GM23338 (cell line): Measurements from ENCODE around the gene CACNB4. TPM values are rescaled to one million over a fixed set of nuclear protein-coding genes. Genes with fewer than 3 reads are reported as not detected.

Source experiments
- ATAC-seq: fragments of 200-7000 bp; cut with Tn5 transposase; 3 replicates; pipeline ENCODE4 v1.9.1; 2020
- DNase-seq: peaks from one replicate; pipeline ENCODE4 v3.0.0-alpha.2; 2015; ENCODE audit warnings: low spot score
- H2AFZ ChIP-seq: fragments of 200-600 bp; sonication (generic); 2 replicates; pipeline ENCODE4 v1.8.0; 2016; ENCODE audit warnings: antibody characterized with exemption, mild to moderate bottlenecking, moderate library complexity
- H3F3A ChIP-seq: fragments of 200-600 bp; sonication (generic); replicated peaks from 2 replicates; pipeline ENCODE4 v1.8.0; 2017; ENCODE audit warnings: antibody characterized with exemption, mixed run types, low read depth
- H3K27ac ChIP-seq: fragments of 200-600 bp; sonication (generic); 2 replicates; pipeline ENCODE4 v1.6.1; 2016; ENCODE audit warnings: low read depth
- H3K27me3 ChIP-seq: fragments of 200-600 bp; sonication (generic); 2 replicates; pipeline ENCODE4 v1.8.0; 2016; ENCODE audit warnings: mild to moderate bottlenecking, mixed run types, moderate library complexity; ENCODE audit not compliant: insufficient read depth
- H3K36me3 ChIP-seq: fragments of 200-600 bp; sonication (generic); 2 replicates; pipeline ENCODE4 v1.8.0; 2016; ENCODE audit warnings: mild to moderate bottlenecking; ENCODE audit not compliant: insufficient read depth
- H3K4me1 ChIP-seq: fragments of 200-600 bp; sonication (generic); 2 replicates; pipeline ENCODE4 v1.8.0; 2016; ENCODE audit warnings: mild to moderate bottlenecking, moderate library complexity; ENCODE audit not compliant: insufficient read depth
- H3K4me2 ChIP-seq: fragments of 200-600 bp; sonication (generic); 2 replicates; pipeline ENCODE4 v1.7.1; 2017; ENCODE audit warnings: mixed run types
- H3K4me3 ChIP-seq: fragments of 200-600 bp; sonication (generic); 2 replicates; pipeline ENCODE4 v1.6.1; 2016; ENCODE audit warnings: mixed run types
- H3K79me2 ChIP-seq: fragments of 200-600 bp; sonication (generic); replicated peaks from 2 replicates; pipeline ENCODE4 v1.8.0; 2017; ENCODE audit warnings: mild to moderate bottlenecking; ENCODE audit not compliant: insufficient read depth
- H3K9me2 ChIP-seq: fragments of 200-600 bp; sonication (generic); 2 replicates; pipeline ENCODE4 v1.8.0; 2017; ENCODE audit not compliant: insufficient read depth
- H4K20me1 ChIP-seq: fragments of 200-600 bp; sonication (generic); replicated peaks from 2 replicates; pipeline ENCODE4 v1.8.0; 2017; ENCODE audit warnings: mild to moderate bottlenecking; ENCODE audit not compliant: insufficient read depth
- H3K27ac Mint-ChIP-seq: 2 replicates; pipeline ENCODE4 v1.8.0; 2020; ENCODE audit warnings: inconsistent platforms, mild to moderate bottlenecking, moderate library complexity, mixed read lengths
- H3K27me3 Mint-ChIP-seq: 3 replicates; pipeline ENCODE4 v1.8.0; 2022; ENCODE audit warnings: low read depth, mild to moderate bottlenecking, moderate library complexity, mixed read lengths, inconsistent platforms; ENCODE audit not compliant: insufficient read depth, poor library complexity
- H3K36me3 Mint-ChIP-seq: 3 replicates; pipeline ENCODE4 v1.8.0; 2021; ENCODE audit warnings: low read depth, mild to moderate bottlenecking, inconsistent platforms, moderate library complexity, mixed read lengths
- H3K4me1 Mint-ChIP-seq: 3 replicates; pipeline ENCODE4 v1.8.0; 2020; ENCODE audit warnings: mild to moderate bottlenecking, inconsistent platforms, mixed read lengths
- H3K4me3 Mint-ChIP-seq: 3 replicates; pipeline ENCODE4 v1.8.0; 2021; ENCODE audit warnings: moderate library complexity, mild to moderate bottlenecking, inconsistent platforms, mixed read lengths
- H3K9me3 Mint-ChIP-seq: 3 replicates; pipeline ENCODE4 v1.8.0; 2020; ENCODE audit warnings: moderate library complexity, mild to moderate bottlenecking, inconsistent platforms, mixed read lengths
- CREB1 ChIP-seq: fragments of 250-450 bp; sonication (Bioruptor Pico); IDR thresholded peaks from 2 replicates; pipeline ENCODE4 v1.5.0; 2020; ENCODE audit warnings: low read depth, mild to moderate bottlenecking, moderate library complexity
- CTCF ChIP-seq, 2 experiments: fragments of 200-600 bp in 1 of 2; sonication (generic) in 1 of 2; conservative IDR thresholded peaks; 2 replicates each; pipeline versions ENCODE4 v1.5.1 to v1.6.1; 2016 to 2017; ENCODE audit warnings: antibody characterized with exemption in 2 of 2, low read depth in 2 of 2, mild to moderate bottlenecking in 2 of 2, moderate library complexity in 1 of 2
- ETS1 ChIP-seq: IDR thresholded peaks from 2 replicates; pipeline ENCODE4 v1.6.1; 2016; ENCODE audit warnings: antibody characterized with exemption
- EZH2 ChIP-seq: fragments of 200-600 bp; sonication (generic); IDR thresholded peaks from one replicate; pipeline ENCODE4 v1.8.0; 2017; ENCODE audit warnings: antibody characterized with exemption, mild to moderate bottlenecking, low read depth; ENCODE audit not compliant: unreplicated experiment
- EZH2phosphoT487 ChIP-seq: fragments of 200-600 bp; sonication (generic); IDR thresholded peaks from one replicate; pipeline ENCODE4 v1.8.1; 2018; ENCODE audit warnings: antibody characterized with exemption; ENCODE audit not compliant: unreplicated experiment
- JUNB ChIP-seq: IDR thresholded peaks from one replicate; pipeline ENCODE4 v1.6.1; 2016; ENCODE audit warnings: antibody characterized with exemption; ENCODE audit not compliant: unreplicated experiment
- NANOG ChIP-seq: IDR thresholded peaks from 2 replicates; pipeline ENCODE4 v1.6.1; 2016; ENCODE audit warnings: antibody characterized with exemption, borderline replicate concordance
- POLR2AphosphoS5 ChIP-seq: IDR thresholded peaks from 2 replicates; pipeline ENCODE4 v1.6.1; 2016; ENCODE audit warnings: antibody characterized with exemption, low read depth
- REST ChIP-seq: IDR thresholded peaks from one replicate; pipeline ENCODE4 v1.6.1; 2018; ENCODE audit warnings: antibody characterized with exemption; ENCODE audit not compliant: unreplicated experiment
- STAT1 ChIP-seq: IDR thresholded peaks from one replicate; pipeline ENCODE4 v1.6.1; 2016; ENCODE audit warnings: antibody characterized with exemption; ENCODE audit not compliant: unreplicated experiment
- ZNF114 ChIP-seq: fragments of 250-450 bp; sonication (Bioruptor Pico); IDR thresholded peaks from 2 replicates; pipeline ENCODE4 v1.5.0; 2020; ENCODE audit warnings: mild to moderate bottlenecking, moderate library complexity
- ZNF331 ChIP-seq: fragments of 250-450 bp; sonication (Bioruptor Pico); IDR thresholded peaks from 2 replicates; pipeline ENCODE4 v1.5.0; 2020; ENCODE audit warnings: low read depth, mild to moderate bottlenecking, moderate library complexity
- ZNF462 ChIP-seq: fragments of 250-450 bp; sonication (Bioruptor Pico); IDR thresholded peaks from 2 replicates; pipeline ENCODE4 v1.5.0; 2020; ENCODE audit warnings: mild to moderate bottlenecking, moderate library complexity
- polyA plus RNA-seq: library from polyadenylated mRNA; unstranded; fragments of >200 nt; fragmentation: Nextera tagmentation; extraction: Ambion mirVana; gene quantifications from 2 replicates; pipeline ENCODE4 v1.2.1, GENCODE V29; 2016
- total RNA-seq: library from RNA; depleted of rRNA; stranded (reverse); fragments of >200 nt; shearing (Covaris generic); gene quantifications from 2 replicates; pipeline ENCODE4 v1.2.3, GENCODE V29; 2014

The CACNB4 gene
- total and polyA plus RNA-seq, 2 experiments from 2014 or later: 4.0 to 9.8 TPM

GRCh38 chr2:151872463-151872862, 226.4 kb downstream of the CACNB4 start:
- Histone ChIP-seq H3K4me1 (no peaks in the 10 kb centered on the region), H3F3A (no peaks in the 10 kb centered on the region), H3K9me2 (peaks cover 2% of the 10 kb centered on the region; the same call in 1 of the 2 replicates), H3K27ac (no peak overlapping the region), H4K20me1 (no peaks in the 10 kb centered on the region), H3K79me2 (no peaks in the 10 kb centered on the region), H3K27me3 (no peaks in the 10 kb centered on the region), H2AFZ (no peak overlapping the region), H3K4me3 (no peak overlapping the region), H3K4me2 (no peak overlapping the region), H3K36me3 (no peaks in the 10 kb centered on the region)
- no peak overlapping the region for H3K27ac Mint-ChIP-seq
- no peak for TF ChIP-seq STAT1
- no peak for TF ChIP-seq CREB1 (CRISPR knock-in tag)
- TF ChIP-seq ZNF114 (CRISPR knock-in tag): no peak
- TF ChIP-seq ZNF462: no peak
- TF ChIP-seq REST: no peak
- no peak for TF ChIP-seq ETS1
- no peak for TF ChIP-seq NANOG
- TF ChIP-seq EZH2: no peak
- no peak for TF ChIP-seq CTCF (conservative IDR thresholded peaks at IDR 0.05; ENCODE audit: low read depth in 2 of 2)
- no peak for TF ChIP-seq ZNF331 (CRISPR knock-in tag)
- no peak for TF ChIP-seq JUNB
- TF ChIP-seq EZH2phosphoT487: no peak
- no peak for TF ChIP-seq POLR2AphosphoS5
- peaks cover 12% of the 10 kb centered on the region for H3K36me3 Mint-ChIP-seq
- ATAC-seq: no peak
- peaks cover 4% of the 10 kb centered on the region; the same call in 2 of the 3 replicates for H3K9me3 Mint-ChIP-seq
- no peak overlapping the region for H3K4me3 Mint-ChIP-seq
- H3K27me3 Mint-ChIP-seq: no peaks in the 10 kb centered on the region
- peaks cover 2% of the 10 kb centered on the region; the same call in 1 of the 3 replicates for H3K4me1 Mint-ChIP-seq
- no peak for DNase-seq
